Esophagus mucosa (tissue), 1 donor: Measurements from ENCODE around the gene OXER1. TPM values are rescaled to one million over a fixed set of nuclear protein-coding genes. Genes with fewer than 3 reads are reported as not detected.

Source experiments
- ATAC-seq: fragments of 200-7000 bp; cut with Tn5 transposase; one replicate; pipeline ENCODE4 v1.9.1; 2020
- total RNA-seq: library from RNA; stranded (reverse); gene quantifications from one replicate; pipeline ENCODE4 v1.2.4, GENCODE V29; 2023
- donor health status: DM: yes; HTN: yes; CAD: no.

Gene OXER1
- 0.40 TPM for total RNA-seq

- ATAC-seq: no peak
Measured at GRCh38 chr2:42764096-42764495, at the start of gene OXER1. TSS of gene OXER1 (minus strand) at chr2:42764135. CDS start at chr2:42764062, 73 bp downstream.

- ATAC-seq: no peak
Measured at GRCh38 chr2:42812899-42813479, 49.1 kb upstream of the OXER1 start.

GRCh38 chr2:42810971-42811811, 47.3 kb upstream of the OXER1 start:
- ATAC-seq: peak; percentile 7

- peak; percentile 96 for ATAC-seq
Measured at GRCh38 chr2:42810121-42810970, 46.4 kb upstream of the OXER1 start.

- peak; percentile 53 for ATAC-seq
Measured at GRCh38 chr2:42809819-42810120, 45.8 kb upstream of the OXER1 start.

GRCh38 chr2:42809131-42809818, 45.3 kb upstream of the OXER1 start:
- no peak for ATAC-seq

GRCh38 chr2:42808301-42808700, 44.4 kb upstream of the OXER1 start:
- ATAC-seq: no peak

- no peak for ATAC-seq
Measured at GRCh38 chr2:42806786-42807185, 42.9 kb upstream of the OXER1 start.

- ATAC-seq: no peak
Measured at GRCh38 chr2:42804891-42805290, 41.0 kb upstream of the OXER1 start.

- ATAC-seq: no peak
Measured at GRCh38 chr2:42804338-42804737, 40.4 kb upstream of the OXER1 start.

GRCh38 chr2:42802150-42802549, 38.2 kb upstream of the OXER1 start:
- ATAC-seq: no peak

GRCh38 chr2:42801381-42801780, 37.4 kb upstream of the OXER1 start:
- no peak for ATAC-seq

GRCh38 chr2:42800981-42801380, 37.0 kb upstream of the OXER1 start:
- no peak for ATAC-seq

GRCh38 chr2:42800461-42800962, 36.6 kb upstream of the OXER1 start:
- no peak for ATAC-seq

- ATAC-seq: no peak
Measured at GRCh38 chr2:42799881-42800280, 35.9 kb upstream of the OXER1 start.

- ATAC-seq: no peak
Measured at GRCh38 chr2:42797281-42797680, 33.3 kb upstream of the OXER1 start.

- no peak for ATAC-seq
Measured at GRCh38 chr2:42796427-42797248, 32.7 kb upstream of the OXER1 start.

GRCh38 chr2:42795841-42796301, 31.9 kb upstream of the OXER1 start:
- peak; percentile 67 for ATAC-seq

- ATAC-seq: no peak
Measured at GRCh38 chr2:42795275-42795674, 31.3 kb upstream of the OXER1 start.

GRCh38 chr2:42794271-42795046, 30.5 kb upstream of the OXER1 start:
- ATAC-seq: no peak
